LNCAP (cell line): Measurements from ENCODE around the gene GSTM5.

Experiments
- CTCF ChIP-seq: fragments of 450-650 bp; IDR thresholded peaks from 2 replicates; pipeline ENCODE4 v1.5.1; 2017; ENCODE audit warnings: mild to moderate bottlenecking

Gene GSTM5

GRCh38 chr1:109765483-109765815 is 53.4 kb downstream of the GSTM5 start:
- TF ChIP-seq CTCF: no peak

GRCh38 chr1:109765896-109766615 is 54.0 kb downstream of the GSTM5 start:
- TF ChIP-seq CTCF: no peak
